ENCODE results near the gene PLCB1.
"Not testable (repeated sequence)": the region's sequence is repeated elsewhere in the genome, so short reads cannot be mapped to it uniquely, and the experiment has no call there.

PLCB1 gene

GRCh38 chr20:8145246-8146168 is 13.4 kb downstream of the PLCB1 start:
- H3K4me3 Mint-ChIP-seq, result no peak overlapping the region
- H3K27ac Mint-ChIP-seq, result no peak overlapping the region
- H3K4me1 Mint-ChIP-seq (ENCODE audit: low read depth), result peaks cover 7% of the 10 kb centered on the region
- H3K9me3 Mint-ChIP-seq (ENCODE audit: low read depth), result no peaks in the 10 kb centered on the region
- H3K36me3 Mint-ChIP-seq, result no peaks in the 10 kb centered on the region
- no peaks in the 10 kb centered on the region for H3K27me3 Mint-ChIP-seq

DNA sequence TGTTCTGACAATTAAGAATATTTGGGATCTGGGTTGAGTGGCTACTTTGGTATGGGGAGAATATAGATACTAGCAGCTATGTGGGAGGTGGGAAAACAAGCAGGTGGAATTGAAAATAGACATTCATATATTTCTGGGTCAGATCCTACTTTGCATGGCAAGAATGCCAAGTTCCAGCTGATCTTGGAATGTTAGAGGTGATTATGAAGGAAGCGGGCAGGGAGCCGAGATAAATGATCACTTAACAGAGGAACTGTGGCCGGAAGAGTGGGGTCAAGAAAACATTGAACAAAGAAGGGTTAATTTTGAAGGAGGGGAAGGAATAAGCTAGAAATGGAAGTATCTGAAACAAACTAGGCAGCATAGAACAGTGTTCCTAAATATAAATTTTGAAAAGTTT is 15.4 kb downstream of the PLCB1 start:
- H3K4me3 Mint-ChIP-seq, result no peak overlapping the region
- no peaks in the 10 kb centered on the region for H3K27me3 Mint-ChIP-seq
- no peaks in the 10 kb centered on the region for H3K36me3 Mint-ChIP-seq
- no peak overlapping the region for H3K27ac Mint-ChIP-seq
- peaks cover 19% of the 10 kb centered on the region for H3K4me1 Mint-ChIP-seq (ENCODE audit: low read depth)
- H3K9me3 Mint-ChIP-seq (ENCODE audit: low read depth), result no peaks in the 10 kb centered on the region

DNA sequence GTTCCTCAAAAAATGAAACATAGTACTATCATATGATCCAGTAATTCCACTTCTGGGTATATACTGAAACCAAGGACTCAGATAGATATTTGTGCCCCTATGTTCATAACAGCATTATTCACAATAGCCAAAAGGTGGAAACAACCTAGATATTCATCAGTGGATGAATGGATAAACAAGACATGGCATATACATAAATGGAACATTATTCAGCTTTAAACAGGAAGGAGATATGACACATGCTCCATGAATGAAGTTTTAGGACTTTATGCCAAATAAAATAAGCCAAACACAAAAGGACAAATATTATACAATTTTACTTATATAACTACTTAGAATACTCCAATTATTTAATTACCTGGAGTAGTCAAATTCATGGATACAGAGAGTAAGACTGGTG is 16.4 kb downstream of the PLCB1 start:
- peaks cover 29% of the 10 kb centered on the region for H3K4me1 Mint-ChIP-seq (ENCODE audit: low read depth)
- H3K27ac Mint-ChIP-seq, result no peak overlapping the region
- H3K27me3 Mint-ChIP-seq, result no peaks in the 10 kb centered on the region
- H3K36me3 Mint-ChIP-seq, result no peaks in the 10 kb centered on the region
- H3K4me3 Mint-ChIP-seq, result no peak overlapping the region
- no peaks in the 10 kb centered on the region for H3K9me3 Mint-ChIP-seq (ENCODE audit: low read depth)

GRCh38 chr20:8150591-8150990 is 18.5 kb downstream of the PLCB1 start:
- Mint-ChIP-seq H3K4me1 (ENCODE audit: low read depth) (peaks cover 41% of the 10 kb centered on the region), H3K27ac (no peak overlapping the region), H3K9me3 (ENCODE audit: low read depth) (no peaks in the 10 kb centered on the region), H3K27me3 (no peaks in the 10 kb centered on the region), H3K36me3 (no peaks in the 10 kb centered on the region), H3K4me3 (no peak overlapping the region)

DNA sequence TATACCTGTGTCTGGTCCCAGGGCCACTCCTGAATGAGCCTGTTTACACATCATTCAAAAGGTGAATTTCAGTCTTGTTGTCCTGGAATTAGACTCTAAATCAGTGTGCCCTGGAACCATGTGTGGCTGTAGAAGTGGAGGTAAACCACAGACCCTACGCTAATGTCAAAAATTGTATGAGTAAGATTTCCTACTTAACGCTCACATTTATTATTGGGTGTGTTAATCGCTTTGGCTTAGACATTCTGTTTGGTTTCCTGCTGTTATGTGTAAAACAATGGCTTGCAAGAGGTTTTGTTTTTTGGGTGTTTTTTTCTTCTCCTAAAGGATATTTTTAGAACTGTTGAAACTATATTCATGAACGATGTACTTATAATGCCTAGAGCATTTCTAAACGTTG is 19.3 kb downstream of the PLCB1 start:
- Mint-ChIP-seq H3K36me3 (no peaks in the 10 kb centered on the region), H3K27ac (no peak overlapping the region), H3K4me3 (no peak overlapping the region), H3K9me3 (ENCODE audit: low read depth) (no peaks in the 10 kb centered on the region), H3K27me3 (no peaks in the 10 kb centered on the region), H3K4me1 (ENCODE audit: low read depth) (peaks cover 45% of the 10 kb centered on the region)

DNA sequence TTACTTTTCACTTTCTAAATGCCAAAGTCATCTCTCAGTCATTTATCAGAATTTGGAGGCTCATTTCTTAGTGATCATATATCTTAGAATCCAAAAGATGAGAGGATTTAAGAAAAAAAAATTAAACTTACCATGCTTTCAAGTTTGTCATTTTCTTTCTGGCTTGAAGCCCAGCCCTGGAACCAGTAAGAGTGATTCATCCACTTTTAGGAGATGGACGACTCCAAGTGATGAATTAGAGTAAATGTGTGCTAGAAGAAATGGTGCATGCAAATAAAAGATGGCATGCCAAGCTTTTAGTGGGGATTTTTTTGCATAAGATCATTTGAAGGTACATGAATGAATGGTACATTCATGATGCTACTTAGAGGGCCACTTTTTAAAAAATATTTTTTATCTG is 20.1 kb downstream of the PLCB1 start:
- H3K27ac Mint-ChIP-seq, result no peak overlapping the region
- H3K4me3 Mint-ChIP-seq, result no peak overlapping the region
- peaks cover 52% of the 10 kb centered on the region for H3K4me1 Mint-ChIP-seq (ENCODE audit: low read depth)
- H3K27me3 Mint-ChIP-seq, result no peaks in the 10 kb centered on the region
- H3K9me3 Mint-ChIP-seq (ENCODE audit: low read depth), result no peaks in the 10 kb centered on the region
- H3K36me3 Mint-ChIP-seq, result no peaks in the 10 kb centered on the region

DNA sequence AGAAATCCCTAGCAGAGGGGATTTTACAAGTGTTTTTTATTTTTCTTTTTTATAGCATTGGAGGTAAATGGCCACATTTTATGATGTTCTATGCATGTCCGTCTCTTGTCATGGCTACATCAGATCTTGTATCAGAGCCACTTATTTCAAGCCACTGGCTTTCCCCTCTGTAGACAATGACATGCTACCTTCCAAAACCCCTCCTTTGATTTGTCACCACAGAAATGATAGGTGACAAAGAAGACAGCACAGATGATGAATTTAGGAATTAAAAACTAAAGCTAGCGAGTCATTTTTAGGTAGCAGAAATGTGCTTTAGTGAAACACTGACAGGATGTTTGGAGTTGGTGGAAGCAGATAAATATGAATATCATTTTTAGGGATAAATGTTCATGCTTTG is 20.8 kb downstream of the PLCB1 start:
- Mint-ChIP-seq H3K4me1 (ENCODE audit: low read depth) (peaks cover 54% of the 10 kb centered on the region), H3K27ac (no peak overlapping the region), H3K9me3 (ENCODE audit: low read depth) (no peaks in the 10 kb centered on the region), H3K36me3 (no peaks in the 10 kb centered on the region), H3K4me3 (no peak overlapping the region), H3K27me3 (no peaks in the 10 kb centered on the region)

- no peak overlapping the region for H3K4me3 Mint-ChIP-seq
- H3K36me3 Mint-ChIP-seq, result peaks cover 3% of the 10 kb centered on the region
- H3K9me3 Mint-ChIP-seq (ENCODE audit: low read depth), result no peaks in the 10 kb centered on the region
- peaks cover 54% of the 10 kb centered on the region for H3K4me1 Mint-ChIP-seq (ENCODE audit: low read depth)
- no peak overlapping the region for H3K27ac Mint-ChIP-seq
- H3K27me3 Mint-ChIP-seq, result peaks cover 2% of the 10 kb centered on the region
Measured at GRCh38 chr20:8153281-8153908, 21.3 kb downstream of the PLCB1 start.

GRCh38 chr20:8154638-8155037 is 22.6 kb downstream of the PLCB1 start:
- peaks cover 54% of the 10 kb centered on the region for H3K4me1 Mint-ChIP-seq (ENCODE audit: low read depth)
- H3K36me3 Mint-ChIP-seq, result peaks cover 4% of the 10 kb centered on the region
- H3K9me3 Mint-ChIP-seq (ENCODE audit: low read depth), result no peaks in the 10 kb centered on the region
- peaks cover 2% of the 10 kb centered on the region for H3K27me3 Mint-ChIP-seq
- no peak overlapping the region for H3K27ac Mint-ChIP-seq
- peak overlapping the region; percentile 17 for H3K4me3 Mint-ChIP-seq

- peaks cover 54% of the 10 kb centered on the region for H3K4me1 Mint-ChIP-seq (ENCODE audit: low read depth)
- H3K27me3 Mint-ChIP-seq, result peaks cover 2% of the 10 kb centered on the region
- no peak overlapping the region for H3K27ac Mint-ChIP-seq
- no peaks in the 10 kb centered on the region for H3K9me3 Mint-ChIP-seq (ENCODE audit: low read depth)
- peaks cover 4% of the 10 kb centered on the region for H3K36me3 Mint-ChIP-seq
- no peak overlapping the region for H3K4me3 Mint-ChIP-seq
Measured at GRCh38 chr20:8155229-8155628, 23.2 kb downstream of the PLCB1 start.

GRCh38 chr20:8155812-8156211 is 23.7 kb downstream of the PLCB1 start:
- Mint-ChIP-seq H3K36me3 (peaks cover 4% of the 10 kb centered on the region), H3K4me3 (no peak overlapping the region), H3K9me3 (ENCODE audit: low read depth) (no peaks in the 10 kb centered on the region), H3K27me3 (peaks cover 2% of the 10 kb centered on the region), H3K4me1 (ENCODE audit: low read depth) (peaks cover 54% of the 10 kb centered on the region), H3K27ac (no peak overlapping the region)

GRCh38 chr20:8156235-8157079 is 24.4 kb downstream of the PLCB1 start:
- H3K4me1 Mint-ChIP-seq (ENCODE audit: low read depth), result peaks cover 55% of the 10 kb centered on the region
- no peak overlapping the region for H3K27ac Mint-ChIP-seq
- H3K9me3 Mint-ChIP-seq (ENCODE audit: low read depth), result no peaks in the 10 kb centered on the region
- no peak overlapping the region for H3K4me3 Mint-ChIP-seq
- H3K27me3 Mint-ChIP-seq, result peaks cover 2% of the 10 kb centered on the region
- peaks cover 4% of the 10 kb centered on the region for H3K36me3 Mint-ChIP-seq

DNA sequence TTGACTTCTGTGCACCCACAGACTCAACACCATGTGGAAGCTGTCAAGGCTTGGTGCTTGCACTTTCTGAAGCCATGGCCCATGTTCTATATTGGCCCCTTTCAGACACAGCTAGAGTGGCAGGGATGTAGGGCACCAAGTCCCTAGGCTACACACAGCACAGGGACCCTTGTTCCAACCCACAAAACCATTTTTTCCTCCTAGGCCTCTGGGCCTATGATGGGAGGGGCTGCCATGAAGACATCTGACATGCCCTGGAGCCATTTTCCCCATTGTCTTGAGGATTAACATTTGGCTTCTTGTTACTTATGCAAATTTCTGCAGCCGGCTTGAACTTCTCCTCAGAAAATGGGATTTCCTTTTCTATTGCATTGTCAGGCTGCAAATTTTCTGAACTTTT is 27.2 kb downstream of the PLCB1 start:
- H3K4me3 Mint-ChIP-seq; H3K36me3 Mint-ChIP-seq; H3K27me3 Mint-ChIP-seq; H3K27ac Mint-ChIP-seq; H3K9me3 Mint-ChIP-seq (ENCODE audit: low read depth): not testable (repeated sequence)
- peaks cover 33% of the 10 kb centered on the region for H3K4me1 Mint-ChIP-seq (ENCODE audit: low read depth)

GRCh38 chr20:8161264-8162071 is 29.4 kb downstream of the PLCB1 start:
- H3K36me3 Mint-ChIP-seq, result peaks cover 4% of the 10 kb centered on the region

More at GRCh38 chr20:8161264-8162071, 29.4 kb downstream of the PLCB1 start:
- Mint-ChIP-seq H3K27me3 (peaks cover 2% of the 10 kb centered on the region), H3K4me1 (ENCODE audit: low read depth) (peaks cover 15% of the 10 kb centered on the region), H3K27ac (no peak overlapping the region), H3K4me3 (no peak overlapping the region), H3K9me3 (ENCODE audit: low read depth) (no peaks in the 10 kb centered on the region)

Data from activated naive CD8-positive, alpha-beta T cell (primary cell).